IPS-20b (cell line): ENCODE data around the gene SIM2.
A peak's percentile ranks its signal among the peaks of the same experiment; 100 is the strongest.

Source experiments
- H3K27ac ChIP-seq: one replicate; pipeline ENCODE4 v1.5.1; 2013; ENCODE audit warnings: low read length
- H3K27me3 ChIP-seq: 2 replicates; pipeline ENCODE4 v1.6.1; 2013; ENCODE audit warnings: mild to moderate bottlenecking, low read length, inconsistent platforms; ENCODE audit not compliant: insufficient read depth
- H3K36me3 ChIP-seq: 2 replicates; pipeline ENCODE4 v1.6.1; 2013; ENCODE audit warnings: low read depth, mild to moderate bottlenecking, inconsistent platforms, low read length, moderate library complexity; ENCODE audit not compliant: insufficient read depth
- H3K4me1 ChIP-seq: 2 replicates; pipeline ENCODE4 v1.6.1; 2013; ENCODE audit warnings: mild to moderate bottlenecking, control low read depth, inconsistent platforms, low read length, moderate library complexity; ENCODE audit not compliant: insufficient read depth
- H3K4me3 ChIP-seq: 2 replicates; pipeline ENCODE4 v1.5.1; 2013; ENCODE audit warnings: mild to moderate bottlenecking, low read length, inconsistent platforms
- H3K9ac ChIP-seq: 2 replicates; pipeline ENCODE4 v1.6.1; 2013; ENCODE audit warnings: low read depth, mild to moderate bottlenecking, inconsistent platforms, low read length, moderate library complexity
- H3K9me3 ChIP-seq: 2 replicates; pipeline ENCODE4 v1.6.1; 2013; ENCODE audit warnings: mild to moderate bottlenecking, low read depth, low read length, inconsistent platforms; ENCODE audit not compliant: insufficient read depth

Gene SIM2

DNA sequence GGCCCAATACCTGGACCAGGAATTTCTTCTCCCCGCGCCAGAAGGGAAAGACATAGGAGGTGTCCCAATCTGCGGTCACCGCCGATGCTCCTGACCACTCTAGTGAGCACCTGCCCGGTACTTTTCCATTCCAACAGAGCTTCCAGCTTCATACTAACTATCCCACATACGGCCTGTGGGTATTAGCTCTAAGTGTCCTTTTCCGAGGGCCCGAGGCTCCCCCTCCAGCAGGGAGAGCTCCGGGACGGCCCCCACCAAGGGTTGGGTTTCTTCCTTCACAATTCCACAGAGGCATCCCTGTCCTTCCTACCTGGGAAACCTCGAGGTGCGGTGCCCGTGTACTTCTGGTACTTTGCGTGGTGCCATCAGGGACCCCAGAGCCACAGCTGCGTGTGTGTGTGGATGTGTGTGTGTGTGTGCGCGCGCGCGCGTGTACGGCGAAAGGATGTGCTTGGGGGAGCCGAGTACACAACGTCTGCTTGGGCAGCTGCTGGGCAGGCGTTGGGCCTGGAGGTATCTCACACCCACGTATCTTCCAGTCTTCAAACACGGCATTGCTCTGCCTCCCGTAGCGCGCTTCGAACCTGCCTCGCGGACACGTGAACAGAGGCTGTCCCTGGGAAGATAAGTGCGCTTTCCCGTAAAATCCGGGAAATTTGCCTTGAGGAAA, 2.4 kb upstream of the SIM2 start:
- H3K4me3 ChIP-seq = no peak overlapping the region
- peaks cover 10% of the 10 kb centered on the region; the same call in 1 of the 2 replicates for H3K9me3 ChIP-seq
- H3K36me3 ChIP-seq = no peaks in the 10 kb centered on the region
- peaks cover 8% of the 10 kb centered on the region; the same call in 1 of the 2 replicates for H3K4me1 ChIP-seq
- peaks cover 99% of the 10 kb centered on the region for H3K27me3 ChIP-seq
- no peak overlapping the region for H3K27ac ChIP-seq
- H3K9ac ChIP-seq = no peak overlapping the region

DNA sequence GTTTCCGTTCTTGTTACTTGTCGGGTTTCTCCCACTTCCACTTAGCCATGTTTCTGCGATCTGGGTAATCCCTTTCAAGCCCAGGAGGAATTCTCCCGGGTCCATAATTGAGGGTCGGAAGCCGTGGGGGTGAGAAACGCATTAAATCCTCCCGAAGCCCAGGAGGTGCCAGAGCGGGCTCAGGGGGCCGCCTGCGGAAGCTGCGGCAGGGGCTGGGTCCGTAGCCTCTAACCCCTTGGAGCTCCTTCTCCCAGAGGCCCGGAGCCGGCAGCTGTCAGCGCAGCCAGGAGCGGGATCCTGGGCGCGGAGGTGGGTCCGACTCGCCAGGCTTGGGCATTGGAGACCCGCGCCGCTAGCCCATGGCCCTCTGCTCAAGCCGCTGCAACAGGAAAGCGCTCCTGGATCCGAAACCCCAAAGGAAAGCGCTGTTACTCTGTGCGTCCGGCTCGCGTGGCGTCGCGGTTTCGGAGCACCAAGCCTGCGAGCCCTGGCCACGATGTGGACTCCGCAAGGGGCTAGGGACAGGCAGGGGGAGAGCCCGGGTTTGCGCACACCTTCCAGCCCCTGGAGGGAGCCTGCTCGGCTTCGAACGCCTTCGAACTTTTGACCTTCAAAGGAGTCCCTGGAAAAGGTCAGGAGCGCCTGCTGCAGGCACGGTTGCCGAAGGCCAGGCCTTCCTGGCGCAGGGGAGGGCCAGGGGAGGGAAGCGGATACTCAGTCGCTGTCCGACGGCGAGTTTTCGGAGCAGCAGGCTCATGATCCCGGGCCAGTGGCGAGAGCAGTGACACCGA, 1.7 kb upstream of the SIM2 start:
- peaks cover 10% of the 10 kb centered on the region for H3K4me1 ChIP-seq
- H3K36me3 ChIP-seq = no peaks in the 10 kb centered on the region
- no peak overlapping the region for H3K4me3 ChIP-seq
- no peak overlapping the region for H3K9ac ChIP-seq
- H3K9me3 ChIP-seq = peaks cover 10% of the 10 kb centered on the region; the same call in 1 of the 2 replicates
- peaks cover 99% of the 10 kb centered on the region for H3K27me3 ChIP-seq
- no peak overlapping the region for H3K27ac ChIP-seq

DNA sequence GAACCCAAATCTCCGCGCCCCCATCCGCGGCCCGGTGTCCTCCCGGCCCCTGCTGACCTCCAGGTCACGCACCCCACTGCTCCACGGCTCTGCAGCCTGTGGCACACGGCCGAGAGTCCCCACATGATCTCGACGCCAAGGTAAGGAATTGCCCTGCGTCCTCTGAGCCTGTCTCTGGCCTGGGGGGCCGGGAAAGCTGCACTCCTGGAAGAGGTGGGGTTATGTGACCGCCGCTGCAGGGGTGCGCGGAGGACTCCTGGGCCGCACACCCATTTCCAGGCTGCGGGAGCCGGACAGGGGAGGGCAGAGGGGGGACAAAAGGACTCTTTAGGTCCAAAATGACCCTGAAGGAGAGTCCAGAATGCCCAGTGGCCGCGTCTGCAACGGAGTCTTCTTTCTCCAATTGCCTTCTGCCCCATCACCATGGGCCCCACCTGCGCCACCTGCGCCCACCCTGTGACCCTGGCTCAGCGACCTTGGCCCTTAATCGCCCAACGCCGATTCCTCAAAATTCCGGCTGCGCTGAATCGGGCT, 997 bp upstream of the SIM2 start:
- Histone ChIP-seq H3K4me3 (no peak overlapping the region; the same call in 1 of the 2 replicates), H3K4me1 (peaks cover 10% of the 10 kb centered on the region), H3K36me3 (no peaks in the 10 kb centered on the region), H3K9ac (no peak overlapping the region), H3K27me3 (peaks cover 99% of the 10 kb centered on the region), H3K27ac (no peak overlapping the region), H3K9me3 (peaks cover 10% of the 10 kb centered on the region; the same call in 1 of the 2 replicates)

DNA sequence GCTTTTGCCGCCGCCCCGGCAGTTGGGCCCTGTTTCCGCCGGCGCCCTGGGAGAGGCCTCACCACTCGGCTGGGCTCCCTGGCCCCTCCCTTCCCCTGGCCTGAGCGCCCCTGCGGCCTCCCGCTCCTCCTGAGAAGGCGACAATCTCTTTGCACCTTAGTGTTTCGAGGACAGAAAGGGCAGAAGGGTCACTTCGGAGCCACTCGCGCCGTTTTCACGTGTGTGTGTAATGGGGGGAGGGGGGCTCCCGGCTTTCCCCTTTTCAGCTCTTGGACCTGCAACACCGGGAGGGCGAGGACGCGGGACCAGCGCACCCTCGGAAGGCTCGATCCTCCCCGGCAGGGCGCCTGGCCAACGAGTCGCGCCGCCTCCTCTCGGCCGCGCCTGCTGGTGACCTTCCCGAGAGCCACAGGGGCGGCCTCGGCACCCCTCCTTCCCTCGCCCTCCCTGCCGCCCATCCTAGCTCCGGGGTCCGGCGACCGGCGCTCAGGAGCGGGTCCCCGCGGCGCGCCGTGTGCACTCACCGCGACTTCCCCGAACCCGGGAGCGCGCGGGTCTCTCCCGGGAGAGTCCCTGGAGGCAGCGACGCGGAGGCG, 432 bp upstream of the SIM2 start:
- Histone ChIP-seq H3K4me1 (peaks cover 10% of the 10 kb centered on the region), H3K36me3 (no peaks in the 10 kb centered on the region), H3K27me3 (peaks cover 99% of the 10 kb centered on the region), H3K9me3 (peaks cover 10% of the 10 kb centered on the region; the same call in 1 of the 2 replicates), H3K9ac (no peak overlapping the region), H3K4me3 (peak overlapping the region; percentile 50; the same call in 1 of the 2 replicates), H3K27ac (no peak overlapping the region)

DNA sequence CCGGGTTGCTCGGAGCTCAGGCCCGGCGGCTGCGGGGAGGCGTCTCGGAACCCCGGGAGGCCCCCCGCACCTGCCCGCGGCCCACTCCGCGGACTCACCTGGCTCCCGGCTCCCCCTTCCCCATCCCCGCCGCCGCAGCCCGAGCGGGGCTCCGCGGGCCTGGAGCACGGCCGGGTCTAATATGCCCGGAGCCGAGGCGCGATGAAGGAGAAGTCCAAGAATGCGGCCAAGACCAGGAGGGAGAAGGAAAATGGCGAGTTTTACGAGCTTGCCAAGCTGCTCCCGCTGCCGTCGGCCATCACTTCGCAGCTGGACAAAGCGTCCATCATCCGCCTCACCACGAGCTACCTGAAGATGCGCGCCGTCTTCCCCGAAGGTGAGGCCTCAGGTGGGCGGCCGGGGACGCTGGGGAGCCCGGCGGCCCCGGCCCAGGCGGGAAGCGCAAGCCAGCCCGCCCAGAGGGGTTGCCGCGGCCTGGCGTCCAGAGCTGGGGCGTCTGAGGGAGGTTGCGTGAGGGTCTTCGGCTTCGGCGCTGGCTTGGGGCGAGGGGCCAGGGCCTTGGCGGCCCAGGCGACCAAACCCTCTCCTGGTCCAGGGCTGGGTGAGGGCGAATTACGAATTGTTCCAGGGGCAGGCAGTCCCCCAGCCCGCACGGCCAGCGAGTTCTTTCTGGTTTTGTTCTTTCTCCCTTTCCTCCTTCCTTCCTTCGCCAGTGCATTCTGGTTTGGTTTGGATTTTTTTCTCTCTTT, 805 bp downstream of the SIM2 start:
- H3K9me3 ChIP-seq = peaks cover 4% of the 10 kb centered on the region; the same call in 1 of the 2 replicates
- H3K36me3 ChIP-seq = no peaks in the 10 kb centered on the region
- peak overlapping the region; percentile 33; the same call in 1 of the 2 replicates for H3K4me3 ChIP-seq
- peaks cover 99% of the 10 kb centered on the region for H3K27me3 ChIP-seq
- peaks cover 6% of the 10 kb centered on the region for H3K4me1 ChIP-seq
- H3K27ac ChIP-seq = no peak overlapping the region
- no peak overlapping the region for H3K9ac ChIP-seq

DNA sequence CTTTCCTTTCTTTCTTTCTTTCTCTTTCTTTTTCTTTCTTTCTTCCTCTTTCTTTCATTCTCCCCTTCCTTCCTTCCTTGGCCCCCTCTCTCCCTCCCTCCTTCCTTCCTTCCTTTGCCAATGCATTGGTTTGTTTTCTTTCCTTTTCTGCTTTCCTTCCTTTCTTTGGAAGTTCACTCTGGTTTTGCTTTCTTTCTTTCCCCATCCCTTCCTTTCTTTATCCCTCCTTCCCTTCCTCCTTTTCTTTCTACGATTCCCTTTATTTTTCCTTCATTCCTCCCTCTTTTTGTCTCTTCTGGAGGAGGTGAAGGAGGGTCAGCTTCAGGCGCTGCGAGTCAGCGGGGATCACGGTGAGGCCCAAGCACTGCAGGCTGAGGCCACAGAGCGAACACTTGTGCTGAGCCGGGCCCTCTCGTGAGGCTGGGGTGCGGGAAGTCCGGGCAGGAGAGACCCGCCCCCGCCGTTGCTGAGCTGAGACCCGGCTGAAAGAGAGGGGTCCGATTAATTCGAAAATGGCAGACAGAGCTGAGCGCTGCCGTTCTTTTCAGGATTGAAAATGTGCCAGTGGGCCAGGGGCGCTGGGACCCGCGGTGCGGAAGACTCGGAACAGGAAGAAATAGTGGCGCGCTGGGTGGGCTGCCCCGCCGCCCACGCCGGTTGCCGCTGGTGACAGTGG, 1.5 kb downstream of the SIM2 start:
- Histone ChIP-seq H3K4me1 (peaks cover 6% of the 10 kb centered on the region), H3K9ac (no peak overlapping the region), H3K4me3 (peak overlapping the region; percentile 38; the same call in 1 of the 2 replicates), H3K27ac (no peak overlapping the region), H3K9me3 (peaks cover 4% of the 10 kb centered on the region; the same call in 1 of the 2 replicates), H3K27me3 (peaks cover 99% of the 10 kb centered on the region), H3K36me3 (no peaks in the 10 kb centered on the region)

DNA sequence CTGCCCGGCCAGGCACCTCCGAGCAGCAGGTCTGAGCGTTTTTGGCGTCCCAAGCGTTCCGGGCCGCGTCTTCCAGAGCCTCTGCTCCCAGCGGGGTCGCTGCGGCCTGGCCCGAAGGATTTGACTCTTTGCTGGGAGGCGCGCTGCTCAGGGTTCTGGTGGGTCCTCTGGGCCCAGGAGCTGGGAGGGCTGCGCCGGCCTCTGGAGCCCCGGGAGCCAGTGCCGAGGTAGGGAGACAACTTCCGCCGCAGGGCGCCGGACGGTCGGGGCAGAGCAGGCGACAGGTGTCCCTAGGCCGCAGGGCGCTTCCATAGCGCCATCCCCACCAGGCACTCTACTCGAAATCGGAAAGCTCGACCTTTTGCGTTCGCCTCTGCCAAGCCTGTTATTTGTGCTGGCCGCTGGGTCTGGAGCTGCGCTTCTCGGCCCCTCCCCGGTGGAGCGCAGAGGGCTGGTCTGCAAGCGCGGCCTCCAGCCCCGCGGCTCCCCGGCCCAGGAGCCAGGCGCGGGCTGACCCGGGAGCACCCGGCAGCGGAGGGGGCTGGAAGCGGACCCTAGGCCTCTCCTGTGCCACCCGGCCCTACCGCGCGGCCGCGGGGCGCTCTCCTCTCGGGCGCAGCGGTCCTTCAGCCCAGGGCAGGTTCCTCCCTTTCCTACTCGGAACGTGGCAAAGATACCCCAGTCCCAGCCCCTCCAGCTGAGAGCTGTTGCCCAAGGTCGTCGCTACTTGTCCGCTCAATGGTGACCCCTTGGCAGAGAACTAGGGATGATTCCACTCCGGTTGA, 2.2 kb downstream of the SIM2 start:
- H3K4me3 ChIP-seq = peak overlapping the region; percentile 38; the same call in 1 of the 2 replicates
- H3K9me3 ChIP-seq = peaks cover 4% of the 10 kb centered on the region; the same call in 1 of the 2 replicates
- H3K36me3 ChIP-seq = no peaks in the 10 kb centered on the region
- peaks cover 99% of the 10 kb centered on the region for H3K27me3 ChIP-seq
- peaks cover 6% of the 10 kb centered on the region for H3K4me1 ChIP-seq
- no peak overlapping the region for H3K27ac ChIP-seq
- H3K9ac ChIP-seq = no peak overlapping the region

DNA sequence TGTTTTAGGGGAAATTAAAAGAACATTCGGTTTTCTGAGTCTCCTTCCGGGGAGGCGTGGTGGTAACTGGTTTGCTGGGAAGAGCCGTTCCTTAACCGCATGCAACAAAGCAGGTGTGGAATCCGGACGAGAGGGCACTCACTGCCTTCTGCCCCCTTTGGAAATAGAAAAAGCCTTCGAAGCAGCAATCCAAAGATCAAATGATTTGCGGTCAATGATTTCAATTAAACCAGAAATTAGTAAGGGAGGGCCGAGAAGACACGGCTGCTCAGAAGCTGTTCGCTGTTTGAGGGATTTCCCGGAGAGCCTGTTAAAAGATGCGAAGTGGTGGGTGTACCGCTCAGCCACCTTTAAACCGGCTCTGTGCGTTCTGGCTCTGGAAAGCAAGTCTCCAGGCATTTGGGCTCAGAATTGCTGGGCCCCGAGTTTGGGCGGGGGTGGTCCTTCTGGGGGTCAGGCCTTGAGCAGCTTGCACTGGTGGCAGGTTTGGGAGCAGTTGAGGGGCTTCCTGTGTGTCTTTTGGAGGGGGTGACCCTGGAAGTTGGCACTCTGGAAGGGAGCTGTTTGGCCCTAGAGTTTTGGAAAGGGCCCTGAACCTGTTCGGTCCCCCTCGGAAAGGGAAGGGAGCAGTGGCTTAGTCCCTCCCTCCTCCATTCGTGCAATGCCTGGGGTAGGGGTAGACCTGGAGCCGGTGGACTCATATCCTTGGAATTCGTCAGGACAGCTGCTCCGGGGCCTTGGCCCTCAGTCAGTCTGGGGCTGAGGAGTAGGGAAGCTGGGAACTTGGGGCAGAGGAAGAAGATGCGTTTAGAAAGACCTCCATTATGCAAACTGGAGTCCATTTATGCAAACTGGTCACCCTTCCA, 3.1 kb downstream of the SIM2 start:
- H3K9ac ChIP-seq = no peak overlapping the region
- H3K36me3 ChIP-seq = no peaks in the 10 kb centered on the region
- peaks cover 99% of the 10 kb centered on the region for H3K27me3 ChIP-seq
- H3K4me1 ChIP-seq = peaks cover 6% of the 10 kb centered on the region
- H3K27ac ChIP-seq = no peak overlapping the region
- H3K4me3 ChIP-seq = peak overlapping the region; percentile 38; the same call in 1 of the 2 replicates
- peaks cover 4% of the 10 kb centered on the region; the same call in 1 of the 2 replicates for H3K9me3 ChIP-seq

DNA sequence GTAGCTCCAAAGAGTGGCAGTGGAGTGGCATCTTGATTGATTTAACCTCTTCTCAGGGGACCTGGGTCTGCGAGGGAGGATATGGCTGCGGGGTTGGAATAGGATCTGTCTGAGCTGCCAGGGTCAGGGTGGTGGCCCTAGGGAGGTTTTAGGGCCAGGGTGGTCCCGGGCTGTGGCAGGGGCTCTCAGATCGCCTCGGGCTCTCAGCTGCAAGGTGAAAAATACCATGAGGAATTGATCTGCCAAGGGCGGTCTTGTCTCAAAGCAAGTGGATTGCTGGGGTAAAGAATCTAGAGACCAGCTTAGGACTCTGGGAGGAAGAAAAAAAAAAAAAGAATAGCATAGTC, 3.7 kb downstream of the SIM2 start:
- Histone ChIP-seq H3K4me3 (no peak overlapping the region), H3K4me1 (peaks cover 11% of the 10 kb centered on the region), H3K9ac (no peak overlapping the region), H3K27me3 (peaks cover 99% of the 10 kb centered on the region), H3K36me3 (no peaks in the 10 kb centered on the region), H3K9me3 (peaks cover 4% of the 10 kb centered on the region; the same call in 1 of the 2 replicates), H3K27ac (no peak overlapping the region)
